ENCODE data around the gene SIAE. TPM values are rescaled to one million over a fixed set of nuclear protein-coding genes. Genes with fewer than 3 reads are reported as not detected.

SIAE gene
- total and polyA plus RNA-seq, 2 of the 8 experiments (the other 6 are each of a cell fraction or from before 2014, with no cell fraction given) = 2.3 to 3.7 TPM

- Histone ChIP-seq H3K36me3 (ENCODE audit: control insufficient read depth in 2 of 4, insufficient read depth in 4 of 4, low read length in 3 of 4) (no peaks in the 10 kb centered on the region), H2AFZ (ENCODE audit: low read length) (no peak overlapping the region), H2BK120ac (replicated peaks; ENCODE audit: low read depth, low read length) (no peak overlapping the region), H3K56ac (replicated peaks; ENCODE audit: insufficient read length, low read depth, low read length) (no peak overlapping the region), H2AK5ac (ENCODE audit: low read depth, low read length) (no peak overlapping the region), H3K14ac (ENCODE audit: insufficient read length) (no peak overlapping the region), H3K4me3 (ENCODE audit: extremely low read depth in 1 of 4, insufficient read depth in 2 of 4, low read depth in 3 of 4, low read length in 4 of 4) (no peak overlapping the region), H2BK5ac (ENCODE audit: low read depth, low read length) (no peak overlapping the region), H3K79me2 (ENCODE audit: control insufficient read depth in 1 of 2, insufficient read depth in 2 of 2, low read length in 2 of 2) (no peaks in the 10 kb centered on the region), H3K9me3 (ENCODE audit: insufficient read depth in 2 of 2, low read depth in 1 of 2, low read length in 1 of 2) (no peaks in the 10 kb centered on the region), H2BK15ac (ENCODE audit: low read length) (no peak overlapping the region), H3K4me2 (ENCODE audit: insufficient read depth in 1 of 2, low read depth in 2 of 2, low read length in 2 of 2) (no peak overlapping the region), H3K27ac (ENCODE audit: low read depth, low read length) (no peak overlapping the region), H3K79me1 (ENCODE audit: low read depth, low read length) (no peaks in the 10 kb centered on the region), H3K4me1 (replicated peaks in 1 of 4; ENCODE audit: control insufficient read depth in 3 of 4, insufficient read depth in 4 of 4, low read length in 3 of 4) (peaks cover 0 to 3% (median 0%) of the 10 kb centered on the region in 4 experiments; a peak in 1 of 7 replicates), H3K4ac (replicated peaks; ENCODE audit: insufficient read length, low read depth, low read length) (no peak overlapping the region), H2BK12ac (ENCODE audit: low read depth, low read length) (no peak overlapping the region), H4K91ac (replicated peaks; ENCODE audit: insufficient read length, low read length) (no peak overlapping the region), H3K9ac (replicated peaks in 1 of 4; ENCODE audit: extremely low read depth in 1 of 4, low read depth in 3 of 4, low read length in 3 of 4) (no peak overlapping the region), H3K23me2 (ENCODE audit: low read depth, low read length) (no peaks in the 10 kb centered on the region), H3K27me3 (replicated peaks in 1 of 4; ENCODE audit: control insufficient read depth in 3 of 4, extremely low read depth in 1 of 4, insufficient read depth in 3 of 4, low read length in 3 of 4) (no peaks in the 10 kb centered on the region), H4K20me1 (replicated peaks in 1 of 2; ENCODE audit: control insufficient read depth in 1 of 2, insufficient read depth in 2 of 2, low read length in 2 of 2) (no peaks in the 10 kb centered on the region), H4K8ac (ENCODE audit: extremely low read depth, insufficient read depth, low read length) (no peak overlapping the region), H4K5ac (ENCODE audit: insufficient read length, low read depth, low read length) (no peak overlapping the region), H2BK20ac (ENCODE audit: low read length) (no peak overlapping the region), H3K23ac (ENCODE audit: insufficient read length) (no peak overlapping the region), H3K18ac (ENCODE audit: extremely low read depth, low read length) (no peak overlapping the region)
- no peak for DNase-seq (ENCODE audit: low read depth in 1 of 2, low spot score in 2 of 2)
- no peak for TF ChIP-seq RNF2 (IDR thresholded peaks at IDR 0.05; ENCODE audit: borderline replicate concordance, low read depth, low read length, missing control alignments, poor library complexity, severe bottlenecking)
- no peak for TF ChIP-seq USF2 (IDR thresholded peaks at IDR 0.05; ENCODE audit: low read length)
- no peak for TF ChIP-seq KDM5A (IDR thresholded peaks at IDR 0.05; ENCODE audit: low read length)
- TF ChIP-seq RAD21 (IDR thresholded peaks at IDR 0.05 in 1 of 2, conservative IDR thresholded peaks at IDR 0.05 in 1 of 2; ENCODE audit: low read depth in 2 of 2, low read length in 2 of 2) = no peak
- TF ChIP-seq EZH2 (IDR thresholded peaks at IDR 0.05; ENCODE audit: low read depth, low read length, severe bottlenecking) = no peak
- TF ChIP-seq SRF (IDR thresholded peaks at IDR 0.05; ENCODE audit: low read depth, low read length) = no peak
- no peak for TF ChIP-seq PHF8 (conservative IDR thresholded peaks at IDR 0.05; ENCODE audit: low read depth, low read length)
- TF ChIP-seq SIRT6 (IDR thresholded peaks at IDR 0.05; ENCODE audit: low read length) = no peak
- no peak for FAIRE-seq
- ChIA-PET POLR2A (ENCODE audit: partially characterized antibody) (no interaction called here), CTCF (ENCODE audit: partially characterized antibody) (interaction anchor here (0.6 to 5.3 kb wide), 11 partner anchors 7 to 512 kb away, joined by 3 to 59 read pairs (median 3); no protein-coding TSS in a partner anchor)
- WGBS, 2 experiments (ENCODE audit: extremely low coverage in 1 of 2, insufficient coverage in 1 of 2, insufficient read length in 1 of 2, insufficient replicate concordance in 2 of 2, low coverage in 1 of 2, low lambda C conversion rate in 2 of 2, missing lambda C conversion rate in 1 of 2) = 95% methylated on average over 8 of the region's 8 CpGs; no CpG with 5 or more reads in 1 of the 2 experiments
These were observed 89.8 kb downstream of the SIAE start for GRCh38 chr11:124583781-124584180.
